ENCODE measurements around the gene TSPAN9. TPM values are rescaled to one million over a fixed set of nuclear protein-coding genes. Genes with fewer than 3 reads are reported as not detected.

The TSPAN9 gene
- total RNA-seq, 4 donors from 2014 or later, result 23.4 to 43.3 (median 29.4) TPM

- no peak for ATAC-seq (ENCODE audit: low FRiP score)
Observed at GRCh38 chr12:3295646-3296408, 218.6 kb downstream of the TSPAN9 start.

GRCh38 chr12:3296409-3296701 lies 219.2 kb downstream of the TSPAN9 start:
- ATAC-seq (ENCODE audit: low FRiP score) (no peak), DNase-seq (ENCODE audit: low spot score) (no peak)
- TF ChIP-seq CTCF (IDR thresholded peaks at IDR 0.05), result no peak

More at GRCh38 chr12:3295646-3296408, 218.6 kb downstream of the TSPAN9 start:
- DNase-seq (ENCODE audit: low spot score), result no peak
- no peak for TF ChIP-seq CTCF (IDR thresholded peaks at IDR 0.05)

GRCh38 chr12:3298603-3299002 lies 221.4 kb downstream of the TSPAN9 start:
- DNase-seq (ENCODE audit: low spot score), result no peak
- TF ChIP-seq CTCF (IDR thresholded peaks at IDR 0.05), result no peak
- ATAC-seq (ENCODE audit: low FRiP score), result no peak

GRCh38 chr12:3299929-3300832 lies 223.0 kb downstream of the TSPAN9 start:
- peak; percentile 58 for ATAC-seq (ENCODE audit: low FRiP score)
- peak in 2 of 3 donors; percentile 82 to 90 for TF ChIP-seq CTCF (IDR thresholded peaks at IDR 0.05)

GRCh38 chr12:3300833-3301401 lies 223.7 kb downstream of the TSPAN9 start:
- no peak for ATAC-seq (ENCODE audit: low FRiP score)
- DNase-seq (ENCODE audit: low spot score), result no peak
- no peak for TF ChIP-seq CTCF (IDR thresholded peaks at IDR 0.05)

More at GRCh38 chr12:3299929-3300832, 223.0 kb downstream of the TSPAN9 start:
- peak; percentile 65 for DNase-seq (ENCODE audit: low spot score)

GRCh38 chr12:3302401-3303041 lies 225.3 kb downstream of the TSPAN9 start:
- DNase-seq (ENCODE audit: low spot score) (no peak), ATAC-seq (ENCODE audit: low FRiP score) (no peak)
- no peak for TF ChIP-seq CTCF (IDR thresholded peaks at IDR 0.05)

Measured in omental fat pad (tissue), 4 donors.